Chondrocyte (in vitro differentiated cells): ENCODE measurements around the gene ATP6AP1. TPM values are rescaled to one million over a fixed set of nuclear protein-coding genes. Genes with fewer than 3 reads are reported as not detected.

Experiments
- DNase-seq: peaks from one replicate; pipeline ENCODE4 v3.0.0; 2021; ENCODE audit warnings: mixed read lengths, low spot score
- H3K27ac Mint-ChIP-seq: one replicate; pipeline ENCODE4 v1.8.0; 2021; ENCODE audit warnings: mild to moderate bottlenecking, moderate library complexity, mixed read lengths; ENCODE audit not compliant: unreplicated experiment
- H3K27me3 Mint-ChIP-seq: 2 replicates; pipeline ENCODE4 v1.8.0; 2021; ENCODE audit warnings: low read depth, mixed read lengths
- H3K36me3 Mint-ChIP-seq: 2 replicates; pipeline ENCODE4 v1.8.0; 2021; ENCODE audit warnings: low read depth, mixed read lengths
- H3K4me1 Mint-ChIP-seq: 2 replicates; pipeline ENCODE4 v1.8.0; 2021; ENCODE audit warnings: low read depth, mild to moderate bottlenecking, mixed read lengths
- H3K4me3 Mint-ChIP-seq: one replicate; pipeline ENCODE4 v1.8.0; 2021; ENCODE audit warnings: mild to moderate bottlenecking, moderate library complexity, mixed read lengths; ENCODE audit not compliant: unreplicated experiment
- H3K9me3 Mint-ChIP-seq: 2 replicates; pipeline ENCODE4 v1.8.0; 2021; ENCODE audit warnings: low read depth, mixed read lengths
- CTCF ChIP-seq: fragments of 200-600 bp; sonication (generic); IDR thresholded peaks from 2 replicates; pipeline ENCODE4 v1.5.0; 2021; ENCODE audit warnings: antibody characterized with exemption, mild to moderate bottlenecking, moderate library complexity
- total RNA-seq: library from RNA; stranded (reverse); gene quantifications from 3 replicates; pipeline ENCODE4 v1.2.1, GENCODE V29; 2021

Gene ATP6AP1
- total RNA-seq, 1 donor from 2014 or later, result 136 TPM

- TF ChIP-seq CTCF, result no peak
- no peak overlapping the region for H3K4me3 Mint-ChIP-seq
- H3K36me3 Mint-ChIP-seq, result peaks cover 4% of the 10 kb centered on the region
- H3K9me3 Mint-ChIP-seq, result peaks cover 5% of the 10 kb centered on the region
- H3K27ac Mint-ChIP-seq, result no peak overlapping the region
- H3K27me3 Mint-ChIP-seq, result no peaks in the 10 kb centered on the region
- H3K4me1 Mint-ChIP-seq, result peaks cover 17% of the 10 kb centered on the region
- DNase-seq, result no peak
Observed at GRCh38 chrX:154439841-154440240, 11.4 kb downstream of the ATP6AP1 start.

- H3K4me3 Mint-ChIP-seq, result no peak overlapping the region
- no peak overlapping the region for H3K27ac Mint-ChIP-seq
- peaks cover 5% of the 10 kb centered on the region for H3K9me3 Mint-ChIP-seq
- H3K36me3 Mint-ChIP-seq, result peaks cover 4% of the 10 kb centered on the region
- no peaks in the 10 kb centered on the region for H3K27me3 Mint-ChIP-seq
- H3K4me1 Mint-ChIP-seq, result peaks cover 21% of the 10 kb centered on the region
- no peak for TF ChIP-seq CTCF
- no peak for DNase-seq
Observed at GRCh38 chrX:154440623-154441357, 12.3 kb downstream of the ATP6AP1 start.

- peaks cover 7% of the 10 kb centered on the region for H3K36me3 Mint-ChIP-seq
- DNase-seq, result no peak
- H3K9me3 Mint-ChIP-seq, result peaks cover 5% of the 10 kb centered on the region
- H3K27ac Mint-ChIP-seq, result no peak overlapping the region
- H3K4me3 Mint-ChIP-seq, result no peak overlapping the region
- TF ChIP-seq CTCF, result no peak
- peaks cover 23% of the 10 kb centered on the region for H3K4me1 Mint-ChIP-seq
- H3K27me3 Mint-ChIP-seq, result no peaks in the 10 kb centered on the region
Observed at GRCh38 chrX:154441564-154441963, 13.1 kb downstream of the ATP6AP1 start.

- Mint-ChIP-seq H3K4me3 (no peak overlapping the region), H3K9me3 (peaks cover 5% of the 10 kb centered on the region), H3K27ac (no peak overlapping the region), H3K4me1 (peaks cover 23% of the 10 kb centered on the region), H3K27me3 (no peaks in the 10 kb centered on the region), H3K36me3 (peaks cover 7% of the 10 kb centered on the region)
- DNase-seq, result peak; percentile 92
- TF ChIP-seq CTCF, result no peak
Observed at GRCh38 chrX:154441984-154442707, 13.7 kb downstream of the ATP6AP1 start.

GRCh38 chrX:154443479-154443910 lies 15.0 kb downstream of the ATP6AP1 start:
- H3K36me3 Mint-ChIP-seq, result peaks cover 6% of the 10 kb centered on the region

More at GRCh38 chrX:154443479-154443910, 15.0 kb downstream of the ATP6AP1 start:
- Mint-ChIP-seq H3K4me3 (peak overlapping the region; percentile 69), H3K27ac (peak overlapping the region; percentile 95), H3K27me3 (no peaks in the 10 kb centered on the region), H3K9me3 (no peaks in the 10 kb centered on the region), H3K4me1 (peaks cover 18% of the 10 kb centered on the region)
- no peak for TF ChIP-seq CTCF
- no peak for DNase-seq
